Measurements from ENCODE around the gene CPNE9. TPM values are rescaled to one million over a fixed set of nuclear protein-coding genes. Genes with fewer than 3 reads are reported as not detected.

CPNE9 gene
- total and polyA plus RNA-seq, 2 experiments from 2014 or later, result 7.0 to 8.8 TPM

GRCh38 chr3:9698293-9698692, 5.3 kb upstream of the CPNE9 start:
- H3K79me2 ChIP-seq (replicated peaks; ENCODE audit: insufficient read depth), result no peaks in the 10 kb centered on the region
- no peaks in the 10 kb centered on the region for H3K9me2 ChIP-seq (ENCODE audit: insufficient read depth)
- no peak overlapping the region for H3K4me3 ChIP-seq
- no peaks in the 10 kb centered on the region for H3K36me3 ChIP-seq (ENCODE audit: insufficient read depth)
- H3K27ac Mint-ChIP-seq, result no peak overlapping the region
- peaks cover 4% of the 10 kb centered on the region; the same call in 1 of the 2 replicates for H3F3A ChIP-seq (replicated peaks; ENCODE audit: low read depth)
- H3K4me1 ChIP-seq (ENCODE audit: insufficient read depth), result peaks cover 3% of the 10 kb centered on the region; the same call in 1 of the 2 replicates
- H3K27me3 Mint-ChIP-seq (ENCODE audit: insufficient read depth, low read depth, poor library complexity), result peaks cover 8% of the 10 kb centered on the region
- ATAC-seq, result no peak
- TF ChIP-seq JUNB (IDR thresholded peaks at IDR 0.05; ENCODE audit: unreplicated experiment) (no peak), CTCF (conservative IDR thresholded peaks at IDR 0.05; ENCODE audit: low read depth in 2 of 2) (no peak), STAT1 (IDR thresholded peaks at IDR 0.05; ENCODE audit: unreplicated experiment) (no peak), ETS1 (IDR thresholded peaks at IDR 0.05) (no peak), EZH2 (IDR thresholded peaks at IDR 0.05; ENCODE audit: low read depth, unreplicated experiment) (no peak), ZNF114 (CRISPR knock-in tag; IDR thresholded peaks at IDR 0.05) (no peak), REST (IDR thresholded peaks at IDR 0.05; ENCODE audit: unreplicated experiment) (no peak), NANOG (IDR thresholded peaks at IDR 0.05; ENCODE audit: borderline replicate concordance) (no peak), POLR2AphosphoS5 (IDR thresholded peaks at IDR 0.05; ENCODE audit: low read depth) (no peak), ZNF462 (CRISPR knock-in tag; IDR thresholded peaks at IDR 0.05) (no peak), ZNF331 (CRISPR knock-in tag; IDR thresholded peaks at IDR 0.05; ENCODE audit: low read depth) (no peak), EZH2phosphoT487 (IDR thresholded peaks at IDR 0.05; ENCODE audit: unreplicated experiment) (no peak), CREB1 (CRISPR knock-in tag; IDR thresholded peaks at IDR 0.05; ENCODE audit: low read depth) (no peak)
- no peaks in the 10 kb centered on the region for H3K9me3 Mint-ChIP-seq
- no peak overlapping the region for H3K4me3 Mint-ChIP-seq
- H4K20me1 ChIP-seq (replicated peaks; ENCODE audit: insufficient read depth), result no peaks in the 10 kb centered on the region; the same call in 1 of the 2 replicates
- DNase-seq (ENCODE audit: low spot score), result no peak
- H3K27ac ChIP-seq (ENCODE audit: low read depth), result no peak overlapping the region
- no peak overlapping the region for H3K4me2 ChIP-seq
- no peak overlapping the region for H2AFZ ChIP-seq
- peaks cover 8% of the 10 kb centered on the region for H3K27me3 ChIP-seq (ENCODE audit: insufficient read depth)
- no peaks in the 10 kb centered on the region for H3K4me1 Mint-ChIP-seq
- H3K36me3 Mint-ChIP-seq (ENCODE audit: low read depth), result peaks cover 2% of the 10 kb centered on the region; the same call in 1 of the 3 replicates
